GM21526 (cell line): ENCODE results near the gene REG1A.

Experiments used
- ATAC-seq: cut with Tn5 transposase; IDR thresholded peaks from one replicate; pipeline ENCODE4 v1.9.1; 2021; ENCODE audit warnings: moderate library complexity; ENCODE audit not compliant: unreplicated experiment, low FRiP score

REG1A gene

GRCh38 chr2:79120194-79120713 lies at the start of gene REG1A:
Gene REG1A, plus strand, starts transcription at chr2:79120488. Its CDS starts 374 bp downstream, at chr2:79120862.
- no peak for ATAC-seq

GRCh38 chr2:79071078-79071477 lies 49.2 kb upstream of the REG1A start:
- no peak for ATAC-seq

- ATAC-seq: no peak
Measured at GRCh38 chr2:79082987-79083386, 37.3 kb upstream of the REG1A start.

GRCh38 chr2:79083597-79084251 lies 36.6 kb upstream of the REG1A start:
- ATAC-seq: no peak

GRCh38 chr2:79084495-79085135 lies 35.7 kb upstream of the REG1A start:
- ATAC-seq: no peak

GRCh38 chr2:79085382-79085781 lies 34.9 kb upstream of the REG1A start:
- ATAC-seq: no peak

GRCh38 chr2:79086255-79086654 lies 34.0 kb upstream of the REG1A start:
- no peak for ATAC-seq

- no peak for ATAC-seq
Measured at GRCh38 chr2:79087785-79088364, 32.4 kb upstream of the REG1A start, which contains the start of gene REG1B. Gene REG1B, minus strand, starts transcription at chr2:79087993. Its CDS starts 381 bp downstream, at chr2:79087612.

GRCh38 chr2:79090693-79091092 lies 29.6 kb upstream of the REG1A start:
- ATAC-seq: no peak

- no peak for ATAC-seq
Measured at GRCh38 chr2:79097843-79098242, 22.4 kb upstream of the REG1A start.

GRCh38 chr2:79099140-79099686 lies 21.1 kb upstream of the REG1A start:
- ATAC-seq: no peak

GRCh38 chr2:79100285-79100684 lies 20.0 kb upstream of the REG1A start:
- no peak for ATAC-seq

- no peak for ATAC-seq
Measured at GRCh38 chr2:79101024-79101423, 19.3 kb upstream of the REG1A start.

GRCh38 chr2:79103214-79103613 lies 17.1 kb upstream of the REG1A start:
- no peak for ATAC-seq

GRCh38 chr2:79105259-79105658 lies 15.0 kb upstream of the REG1A start:
- ATAC-seq: no peak

GRCh38 chr2:79112269-79112668 lies 8.0 kb upstream of the REG1A start:
- no peak for ATAC-seq

- ATAC-seq: no peak
Measured at GRCh38 chr2:79114797-79115494, 5.3 kb upstream of the REG1A start.

- ATAC-seq: no peak
Measured at GRCh38 chr2:79116997-79117928, 3.0 kb upstream of the REG1A start.

GRCh38 chr2:79122676-79123075 lies 2.4 kb downstream of the REG1A start:
- no peak for ATAC-seq
